Adrenal gland (tissue), 12 donors: ENCODE results near the gene TEFM. TPM values are rescaled to one million over a fixed set of nuclear protein-coding genes. Genes with fewer than 3 reads are reported as not detected.
A peak's percentile ranks its signal among the peaks of the same experiment; 100 is the strongest.

ENCODE experiments used
- DNase-seq, 7 donors: peaks; one replicate each; pipeline ENCODE4 v3.0.0-alpha.2; 2019 to 2020
- H3K27ac ChIP-seq, 5 donors: fragments of 200-600 bp; sonication (generic) in 4 of 5; 1 replicate in 3 of 5; 2 replicates in 2 of 5; pipeline versions ENCODE4 v1.5.1 to v1.8.0; 2016 to 2020; ENCODE audit warnings: mild to moderate bottlenecking in 1 of 5
- H3K27me3 ChIP-seq: fragments of 200-600 bp; 2 replicates; pipeline ENCODE4 v1.8.0; 2021
- H3K36me3 ChIP-seq, 2 donors: fragments of 200-600 bp; replicated peaks in 1 of 2; 1 replicate in 1 of 2; 2 replicates in 1 of 2; pipeline versions ENCODE4 v1.5.1 to v1.8.0; 2018 to 2022
- H3K4me1 ChIP-seq, 2 donors: fragments of 200-600 bp; replicated peaks in 1 of 2; 1 replicate in 1 of 2; 2 replicates in 1 of 2; pipeline versions ENCODE4 v1.5.1 to v1.8.0; 2018 to 2021
- H3K4me3 ChIP-seq, 4 donors: fragments of 200-600 bp; sonication (generic) in 3 of 4; one replicate each; pipeline ENCODE4 v1.5.1; 2016 to 2018
- H3K9me3 ChIP-seq, 3 donors: fragments of 200-600 bp; sonication (generic) in 1 of 3; replicated peaks in 1 of 3; 1 replicate in 2 of 3; 2 replicates in 1 of 3; pipeline versions ENCODE4 v1.5.1 to v1.8.0; 2016 to 2021
- POLR2A ChIP-seq, 2 donors: fragments of 450-650 bp; IDR thresholded peaks; one replicate each; pipeline ENCODE4 v1.6.1; 2017; ENCODE audit warnings: antibody characterized with exemption in 2 of 2, mild to moderate bottlenecking in 2 of 2, moderate library complexity in 1 of 2
- WGBS, 4 donors: extraction: QIAGEN DNeasy Blood & Tissue Kit in 2 of 4; methylation state at CpG; one replicate each; pipeline versions ENCODE4 v1.1.5 to v1.1.7; 2013 to 2017; 5-methylcytosine and 5-hydroxymethylcytosine counted together
- intact Hi-C, 2 donors: fragments of 100-400 bp; cut with DNase I; formaldehyde crosslinking; loops; one replicate each; pipeline versions ENCODE4 v1.14.1 to v1.15.0; 2022 to 2023
- polyA plus RNA-seq, 3 donors: library from polyadenylated mRNA; stranded (reverse); fragments of 200-250 nt in 2 of 3; fragments of 350-450 nt in 1 of 3; fragmentation: Illumina TruSeq in 1 of 3; extraction: RNeasy Lipid Tissue Mini Kit (QIAGEN cat#74804) in 1 of 3; gene quantifications; one replicate each; pipeline ENCODE4 v1.2.3, GENCODE V29; 2013 to 2014
- total RNA-seq, 9 donors: library from RNA; depleted of rRNA in 4 of 9; stranded (reverse); fragments of >200 nt in 4 of 9; fragments of 120-200 nt in 1 of 9; fragmentation: NEBNext Ultra II Directional in 1 of 9; extraction: Animal tissue kit (Norgen Biotek cat#: 25700) in 1 of 9; gene quantifications; one replicate each; pipeline versions ENCODE4 v1.1.0 to v1.2.4, GENCODE V29; 2013 to 2023
- TF ChIP-seq, protein P1 (sequence below), 6 experiments: fragments of 450-650 bp in 4 of 6; fragments of 200-600 bp in 2 of 6; sonication (generic) in 1 of 6; IDR thresholded peaks; 1 replicate in 5 of 6; 2 replicates in 1 of 6; pipeline versions ENCODE4 v1.5.1 to v1.8.0; 2016 to 2021; ENCODE audit warnings: antibody characterized with exemption in 6 of 6, mild to moderate bottlenecking in 2 of 6, moderate library complexity in 1 of 6
- donor health status: healthy with polysubstance abuse.
- donor health status: Bipolar disorder and iron deficiency.
- donor health status: DM: yes; HTN: yes; CAD: no.
- donor health status: DM: no; HTN: no; CAD: no.
- donor health status: DM: no; HTN: no; CAD: no.
- donor health status: DM: yes; HTN: yes; CAD: no.

The TEFM gene
- total and polyA plus RNA-seq, 12 donors = 6.1 to 28.2 (median 12.2) TPM

DNA sequence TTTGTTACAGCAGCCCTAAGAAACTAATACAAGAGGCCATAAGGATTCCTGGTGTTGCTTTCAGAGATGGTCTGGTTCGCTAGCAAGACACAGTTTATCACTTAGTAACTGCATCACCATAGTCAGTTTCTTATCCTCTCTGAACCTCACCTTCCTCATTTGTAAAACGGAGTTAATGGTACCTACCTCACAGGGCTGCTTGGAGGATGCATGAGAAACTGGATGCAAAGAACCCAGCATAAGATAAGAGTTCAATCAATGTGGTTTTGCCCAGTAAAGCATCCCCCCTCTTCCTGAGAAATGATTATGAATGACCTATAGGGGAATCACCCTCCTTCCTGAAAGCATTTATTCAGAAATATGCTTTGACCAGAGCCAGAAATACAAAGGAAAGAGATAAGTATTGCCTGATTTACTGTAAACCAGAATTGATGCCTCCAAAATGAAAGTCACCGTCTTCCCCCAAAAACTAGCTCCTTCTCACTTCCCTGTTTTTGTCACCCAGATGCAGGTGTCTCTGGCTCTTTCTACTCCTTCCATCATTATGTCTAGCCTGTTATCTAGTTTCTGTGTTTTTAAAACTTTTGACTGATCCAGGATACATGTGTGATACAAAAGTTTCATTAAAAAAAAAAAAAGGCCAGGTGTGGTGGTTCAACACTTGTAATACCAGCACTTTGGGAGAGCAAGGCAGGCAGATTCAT, 2.8 kb upstream of the TEFM start:
- DNase-seq = no peak
- intact Hi-C loops = loop anchor here in 1 of 2 donors (10.0 kb wide), 1 partner anchor 46 kb away; no protein-coding TSS in a partner anchor
- Histone ChIP-seq H3K4me1 (peaks cover 5 to 9% of the 10 kb centered on the region in 2 donors), H3K36me3 (no peaks in the 10 kb centered on the region), H3K4me3 (no peak overlapping the region), H3K27ac (no peak overlapping the region), H3K9me3 (no peaks in the 10 kb centered on the region), H3K27me3 (no peaks in the 10 kb centered on the region)
- WGBS, 4 donors = 76 to 86% (median 81%) methylated on average over 3 of the region's 3 CpGs
- no peak for TF ChIP-seq POLR2A (IDR thresholded peaks at IDR 0.05)
- TF ChIP-seq, protein P1, sequence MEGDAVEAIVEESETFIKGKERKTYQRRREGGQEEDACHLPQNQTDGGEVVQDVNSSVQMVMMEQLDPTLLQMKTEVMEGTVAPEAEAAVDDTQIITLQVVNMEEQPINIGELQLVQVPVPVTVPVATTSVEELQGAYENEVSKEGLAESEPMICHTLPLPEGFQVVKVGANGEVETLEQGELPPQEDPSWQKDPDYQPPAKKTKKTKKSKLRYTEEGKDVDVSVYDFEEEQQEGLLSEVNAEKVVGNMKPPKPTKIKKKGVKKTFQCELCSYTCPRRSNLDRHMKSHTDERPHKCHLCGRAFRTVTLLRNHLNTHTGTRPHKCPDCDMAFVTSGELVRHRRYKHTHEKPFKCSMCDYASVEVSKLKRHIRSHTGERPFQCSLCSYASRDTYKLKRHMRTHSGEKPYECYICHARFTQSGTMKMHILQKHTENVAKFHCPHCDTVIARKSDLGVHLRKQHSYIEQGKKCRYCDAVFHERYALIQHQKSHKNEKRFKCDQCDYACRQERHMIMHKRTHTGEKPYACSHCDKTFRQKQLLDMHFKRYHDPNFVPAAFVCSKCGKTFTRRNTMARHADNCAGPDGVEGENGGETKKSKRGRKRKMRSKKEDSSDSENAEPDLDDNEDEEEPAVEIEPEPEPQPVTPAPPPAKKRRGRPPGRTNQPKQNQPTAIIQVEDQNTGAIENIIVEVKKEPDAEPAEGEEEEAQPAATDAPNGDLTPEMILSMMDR (IDR thresholded peaks at IDR 0.05) = no peak

DNA sequence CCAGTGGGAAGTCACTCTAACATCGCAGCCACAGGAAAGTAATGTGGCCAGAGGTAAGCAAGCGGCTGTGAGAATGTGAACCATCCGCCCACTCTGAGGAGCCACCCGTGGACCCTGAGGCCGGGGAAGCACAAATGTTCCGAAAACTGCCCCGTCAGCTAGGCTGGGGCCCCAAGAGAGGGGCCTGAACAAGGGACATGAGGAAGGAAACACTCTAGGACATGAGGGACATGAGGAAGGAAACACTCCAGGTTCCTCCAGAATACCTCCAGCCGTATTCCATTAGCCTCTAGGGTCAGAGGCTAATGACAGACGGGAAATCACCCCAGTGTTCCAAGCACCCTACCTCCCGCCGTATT, 317 bp downstream of the TEFM start:
- no peaks in the 10 kb centered on the region for H3K9me3 ChIP-seq
- H3K27me3 ChIP-seq = no peaks in the 10 kb centered on the region
- intact Hi-C loops = loop anchor here in 1 of 2 donors (10.0 kb wide), 1 partner anchor 49 kb away; no protein-coding TSS in a partner anchor
- H3K36me3 ChIP-seq = no peaks in the 10 kb centered on the region
- TF ChIP-seq, protein P1 (IDR thresholded peaks at IDR 0.05) = no peak
- TF ChIP-seq POLR2A (IDR thresholded peaks at IDR 0.05) = no peak
- H3K4me1 ChIP-seq = peaks cover 5 to 9% of the 10 kb centered on the region in 2 donors
- WGBS, 4 donors = 0 to 1% (median 0%) methylated on average over 7 to 11 of the region's 11 CpGs
- H3K27ac ChIP-seq = peak overlapping the region in 3 of 5 donors; percentile 85 to 94 (median 89)
- no peak for DNase-seq
- H3K4me3 ChIP-seq = peak overlapping the region in 3 of 4 donors; percentile 62 to 66 (median 64)

- H3K4me1 ChIP-seq = no peaks in the 10 kb centered on the region
- intact Hi-C loops = loop anchor here in 1 of 2 donors (5.0 kb wide), 1 partner anchor 55 kb away; no protein-coding TSS in a partner anchor
- TF ChIP-seq POLR2A (IDR thresholded peaks at IDR 0.05) = no peak
- TF ChIP-seq, protein P1 (IDR thresholded peaks at IDR 0.05) = no peak
- DNase-seq = no peak
- H3K4me3 ChIP-seq = no peak overlapping the region
- H3K27me3 ChIP-seq = no peaks in the 10 kb centered on the region
- WGBS, 4 donors = 78 to 93% (median 90%) methylated on average over 5 of the region's 5 CpGs
- H3K9me3 ChIP-seq = no peaks in the 10 kb centered on the region
- peaks cover 0 to 11% of the 10 kb centered on the region in 2 donors for H3K36me3 ChIP-seq
- no peak overlapping the region for H3K27ac ChIP-seq
Measured at GRCh38 chr17:30897311-30897710, 8.7 kb downstream of the TEFM start.

DNA sequence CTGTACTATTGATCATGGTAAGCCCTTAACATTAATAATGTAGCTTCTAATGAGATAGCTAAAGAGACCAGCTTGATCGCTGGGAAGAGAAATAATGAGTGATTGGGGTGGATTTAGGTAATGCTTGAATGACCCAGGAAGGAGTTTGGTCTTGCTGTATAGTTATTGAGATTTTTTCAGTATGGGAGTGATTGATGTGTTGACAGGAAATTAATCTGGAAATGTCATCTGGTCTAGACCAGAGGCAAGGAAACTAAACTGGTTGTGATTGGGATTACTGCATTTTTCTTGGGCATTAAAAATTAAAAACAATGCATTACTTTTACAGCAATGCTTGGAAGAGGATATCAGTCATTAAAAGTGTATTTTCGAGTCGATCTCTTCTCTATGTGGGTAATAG, 11.8 kb downstream of the TEFM start:
- no peaks in the 10 kb centered on the region for H3K4me1 ChIP-seq
- no peaks in the 10 kb centered on the region for H3K9me3 ChIP-seq
- WGBS, 4 donors = 92 to 98% (median 96%) methylated on average over 3 of the region's 3 CpGs
- H3K27ac ChIP-seq = no peak overlapping the region
- TF ChIP-seq, protein P1 (IDR thresholded peaks at IDR 0.05) = no peak
- TF ChIP-seq POLR2A (IDR thresholded peaks at IDR 0.05) = no peak
- H3K4me3 ChIP-seq = no peak overlapping the region
- no peak for DNase-seq
- no peaks in the 10 kb centered on the region for H3K27me3 ChIP-seq
- intact Hi-C loops = no loop called here
- peaks cover 0 to 3% of the 10 kb centered on the region in 2 donors for H3K36me3 ChIP-seq
